Medulla oblongata (tissue), 1 donor: ENCODE results near the gene MAN1A1.

Source experiments
- DNase-seq: peaks from one replicate; pipeline ENCODE4 v3.0.0-alpha.2; 2015; ENCODE audit errors: extremely low spot score

MAN1A1 gene

GRCh38 chr6:119234457-119234856, 115.1 kb downstream of the MAN1A1 start:
- no peak for DNase-seq

- DNase-seq: no peak
These were observed 116.1 kb downstream of the MAN1A1 start for GRCh38 chr6:119233312-119233984.

- DNase-seq: no peak
These were observed 118.2 kb downstream of the MAN1A1 start for GRCh38 chr6:119231394-119231793.

GRCh38 chr6:119230160-119230559, 119.4 kb downstream of the MAN1A1 start:
- no peak for DNase-seq

GRCh38 chr6:119227377-119227776, 122.2 kb downstream of the MAN1A1 start:
- no peak for DNase-seq

DNA sequence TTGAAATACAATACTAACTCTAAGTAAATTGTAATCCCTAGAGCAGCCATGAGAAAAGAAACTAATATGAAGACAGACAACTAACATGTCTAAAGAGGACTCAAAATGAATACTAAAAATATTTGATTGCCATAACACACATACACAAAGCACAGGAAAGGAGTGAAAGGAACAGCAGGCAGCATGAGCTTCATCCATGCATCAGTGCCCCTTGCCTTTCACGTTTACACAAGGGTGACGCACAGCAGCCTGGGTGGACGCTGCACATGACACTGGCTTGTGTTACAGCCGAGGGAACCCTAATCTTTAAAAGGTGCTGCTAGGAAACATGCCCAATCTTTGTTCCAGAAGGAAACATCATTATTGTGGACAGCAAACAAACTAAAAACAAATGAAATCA, 123.5 kb downstream of the MAN1A1 start:
- DNase-seq: no peak

- no peak for DNase-seq
These were observed 125.4 kb downstream of the MAN1A1 start for GRCh38 chr6:119224095-119224701.

GRCh38 chr6:119220452-119220851, 129.1 kb downstream of the MAN1A1 start:
- DNase-seq: no peak

- DNase-seq: no peak
These were observed 131.0 kb downstream of the MAN1A1 start for GRCh38 chr6:119218548-119218947.

GRCh38 chr6:119215885-119216590, 133.5 kb downstream of the MAN1A1 start:
- no peak for DNase-seq

DNA sequence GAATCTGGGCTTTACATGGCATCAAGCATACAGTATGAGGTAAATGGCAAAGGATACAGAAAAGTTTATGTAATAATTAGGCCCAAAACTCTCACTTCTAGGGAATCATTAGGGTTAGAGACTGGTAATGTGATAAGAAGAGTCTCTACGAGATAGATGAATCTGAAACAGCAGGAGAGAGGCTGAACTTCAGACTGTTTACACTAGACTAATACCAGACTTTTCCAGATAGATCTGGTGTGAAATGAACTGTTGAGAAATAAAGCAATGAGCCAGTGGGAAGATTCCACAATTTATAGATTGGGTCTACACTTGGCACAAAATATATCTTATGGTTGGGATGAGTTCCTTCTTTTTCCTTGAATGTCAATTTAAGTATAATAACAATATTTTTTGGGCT, 134.3 kb downstream of the MAN1A1 start:
- no peak for DNase-seq

DNA sequence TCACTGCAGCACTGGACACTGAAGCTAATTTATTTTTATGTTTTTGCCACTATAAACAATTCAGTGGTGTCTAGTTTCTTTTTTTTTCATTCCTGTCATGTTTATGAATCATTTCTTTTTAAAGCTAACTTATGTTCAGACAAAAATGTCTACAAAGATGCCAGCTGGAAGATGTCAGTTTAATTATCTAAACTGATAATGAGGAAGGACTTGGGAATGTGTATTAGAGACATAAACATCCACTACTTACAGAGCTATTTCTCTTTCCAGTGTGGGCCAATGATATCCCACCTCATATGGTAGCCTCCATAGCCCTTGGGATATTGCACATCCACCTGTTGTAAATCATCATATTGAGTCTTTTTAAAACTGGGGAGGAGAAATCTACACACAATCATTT, 139.0 kb downstream of the MAN1A1 start:
- DNase-seq: no peak

GRCh38 chr6:119209452-119210205, 139.9 kb downstream of the MAN1A1 start:
- no peak for DNase-seq

GRCh38 chr6:119207971-119208725, 141.4 kb downstream of the MAN1A1 start:
- no peak for DNase-seq

DNA sequence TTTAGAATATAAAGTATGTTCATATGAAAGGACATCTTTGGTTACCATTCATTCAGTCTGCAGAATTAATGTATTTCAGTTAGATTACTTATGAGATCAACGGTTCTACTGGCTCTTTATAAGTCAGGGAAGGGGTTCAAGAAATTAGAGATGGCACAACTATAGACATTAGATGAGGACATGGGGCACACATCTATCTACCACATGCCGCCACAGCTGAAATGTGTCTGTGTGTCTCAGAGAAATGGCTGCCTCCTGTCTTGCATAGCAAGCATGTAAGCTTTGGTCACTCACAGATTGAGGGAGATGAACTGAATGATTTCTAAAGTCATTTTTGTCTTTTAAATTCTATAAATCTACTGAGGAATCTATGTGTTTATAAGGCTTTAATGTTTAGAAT, 142.2 kb downstream of the MAN1A1 start:
- DNase-seq: no peak

DNA sequence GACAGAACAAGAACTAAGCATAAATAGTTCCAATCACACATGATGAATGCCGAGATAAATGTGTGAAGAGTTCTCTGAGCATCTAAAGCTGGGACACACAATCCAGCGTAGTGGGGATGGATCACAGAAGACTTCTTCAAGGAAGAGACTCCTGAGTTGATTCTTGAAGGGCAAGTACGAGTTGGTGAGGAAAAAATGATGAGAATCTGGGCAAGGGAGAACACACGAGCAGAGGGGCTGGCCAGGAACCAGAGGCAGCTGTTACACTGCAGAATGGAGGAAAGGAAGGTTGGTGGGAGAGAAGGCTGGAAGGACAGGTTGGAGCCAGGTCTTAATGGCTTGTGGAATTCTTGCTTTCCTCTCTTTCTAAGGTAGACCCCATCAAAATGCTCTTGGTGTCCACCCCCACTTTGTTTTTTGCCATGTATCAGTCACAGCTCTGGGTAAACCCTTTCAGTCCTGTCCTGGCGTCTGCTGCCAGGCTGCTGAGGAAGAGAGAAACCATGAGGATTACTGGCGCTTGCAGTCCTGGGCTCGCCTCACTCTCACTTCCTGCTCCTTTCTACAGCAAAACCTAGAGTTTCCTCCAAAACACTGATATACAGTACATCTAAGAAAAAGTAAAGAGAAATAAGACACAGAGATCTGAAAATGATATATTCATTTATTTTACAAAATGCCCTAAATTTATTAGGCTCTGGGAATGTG, 143.5 kb downstream of the MAN1A1 start:
- peak; percentile 10 for DNase-seq

DNA sequence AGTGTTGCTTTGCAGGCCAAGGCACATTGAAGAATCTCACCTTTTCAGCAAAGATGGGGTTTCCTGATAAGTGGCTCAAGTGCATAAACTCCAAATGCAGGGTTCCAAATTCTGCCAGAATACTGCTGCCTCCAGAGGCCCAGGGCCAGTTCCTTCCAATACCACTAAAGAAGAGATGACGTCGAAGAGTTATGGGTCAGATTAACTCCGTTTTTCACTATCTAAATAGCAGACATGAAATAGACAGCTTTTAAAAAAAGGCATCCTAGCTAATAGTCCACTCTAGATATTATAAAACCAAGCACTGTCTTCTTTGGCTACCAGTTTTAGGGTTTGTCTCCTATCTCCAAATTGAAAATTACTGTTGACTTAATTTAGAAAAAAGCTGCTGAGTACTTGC, 144.8 kb downstream of the MAN1A1 start:
- no peak for DNase-seq

DNA sequence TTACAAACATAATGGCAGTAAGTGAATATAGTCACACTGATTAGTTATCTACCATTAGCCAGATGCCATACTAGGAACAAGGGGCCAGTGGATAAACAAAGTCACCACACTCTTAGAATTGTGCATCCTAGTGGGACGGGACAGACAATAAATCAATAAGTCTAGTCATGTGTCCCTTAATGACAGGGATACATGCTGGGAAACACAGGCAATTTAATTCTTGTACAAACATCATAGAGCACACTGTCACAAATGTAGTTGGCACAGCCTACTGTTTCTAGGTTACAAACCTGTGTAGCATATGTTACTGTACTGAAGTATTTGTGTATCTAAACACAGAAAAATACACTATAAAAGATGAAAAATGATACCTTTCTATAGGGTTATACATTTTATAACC, 148.1 kb downstream of the MAN1A1 start:
- no peak for DNase-seq

DNA sequence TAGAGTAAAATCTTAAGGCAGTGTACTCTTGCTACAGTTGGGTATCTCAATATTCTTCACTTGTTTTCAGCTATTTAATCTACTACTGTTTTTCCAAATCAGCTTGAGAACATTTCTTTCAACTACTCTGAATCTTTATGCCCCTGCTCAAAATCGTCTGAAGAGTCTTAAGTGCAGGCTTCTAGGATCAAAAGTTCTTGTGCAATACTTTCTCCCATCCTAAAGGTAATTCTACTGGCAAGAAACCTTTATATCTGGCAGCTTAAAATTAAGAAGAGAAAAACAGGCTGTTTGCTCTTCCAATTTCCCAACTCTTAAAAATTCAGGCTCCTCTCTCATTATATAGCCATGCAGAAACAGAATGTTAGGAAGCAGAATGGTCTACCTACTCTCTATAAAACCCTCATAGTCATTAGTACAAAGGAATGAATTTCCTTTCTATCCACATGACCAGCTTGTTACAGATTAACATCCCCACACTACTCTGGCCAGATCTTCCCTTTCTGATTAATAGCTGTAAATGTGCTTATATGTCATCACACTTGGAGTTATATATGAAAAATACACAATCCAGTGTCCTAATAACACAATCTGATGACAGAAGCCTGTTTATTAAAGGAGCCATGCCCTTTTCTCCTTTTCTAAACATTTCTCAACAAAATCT, 148.9 kb downstream of the MAN1A1 start:
- no peak for DNase-seq

- DNase-seq: no peak
These were observed 152.3 kb downstream of the MAN1A1 start for GRCh38 chr6:119197271-119197670.
